B cell (primary cell): Measurements from ENCODE around the gene TGFBR3L.

Experiments used
- CTCF ChIP-seq: fragments of 200-600 bp; IDR thresholded peaks from one replicate; pipeline ENCODE4 v1.8.0; 2022; ENCODE audit warnings: antibody characterized with exemption, mild to moderate bottlenecking
- EZH2 ChIP-seq: IDR thresholded peaks from 2 replicates; pipeline ENCODE4 v1.6.1; 2012; ENCODE audit warnings: borderline replicate concordance, low read depth, mild to moderate bottlenecking, moderate library complexity, low read length; ENCODE audit not compliant: insufficient read depth, poor library complexity, severe bottlenecking

GRCh38 chr19:7902796-7903243 lies 11.8 kb upstream of the TGFBR3L start:
- TF ChIP-seq CTCF (no peak), EZH2 (no peak)
